ENCODE measurements around the gene SAMHD1. TPM values are rescaled to one million over a fixed set of nuclear protein-coding genes. Genes with fewer than 3 reads are reported as not detected.
A peak's percentile ranks its signal among the peaks of the same experiment; 100 is the strongest.

The SAMHD1 gene
- total and polyA plus RNA-seq, 8 donors = 38.7 to 151 (median 85.5) TPM

DNA sequence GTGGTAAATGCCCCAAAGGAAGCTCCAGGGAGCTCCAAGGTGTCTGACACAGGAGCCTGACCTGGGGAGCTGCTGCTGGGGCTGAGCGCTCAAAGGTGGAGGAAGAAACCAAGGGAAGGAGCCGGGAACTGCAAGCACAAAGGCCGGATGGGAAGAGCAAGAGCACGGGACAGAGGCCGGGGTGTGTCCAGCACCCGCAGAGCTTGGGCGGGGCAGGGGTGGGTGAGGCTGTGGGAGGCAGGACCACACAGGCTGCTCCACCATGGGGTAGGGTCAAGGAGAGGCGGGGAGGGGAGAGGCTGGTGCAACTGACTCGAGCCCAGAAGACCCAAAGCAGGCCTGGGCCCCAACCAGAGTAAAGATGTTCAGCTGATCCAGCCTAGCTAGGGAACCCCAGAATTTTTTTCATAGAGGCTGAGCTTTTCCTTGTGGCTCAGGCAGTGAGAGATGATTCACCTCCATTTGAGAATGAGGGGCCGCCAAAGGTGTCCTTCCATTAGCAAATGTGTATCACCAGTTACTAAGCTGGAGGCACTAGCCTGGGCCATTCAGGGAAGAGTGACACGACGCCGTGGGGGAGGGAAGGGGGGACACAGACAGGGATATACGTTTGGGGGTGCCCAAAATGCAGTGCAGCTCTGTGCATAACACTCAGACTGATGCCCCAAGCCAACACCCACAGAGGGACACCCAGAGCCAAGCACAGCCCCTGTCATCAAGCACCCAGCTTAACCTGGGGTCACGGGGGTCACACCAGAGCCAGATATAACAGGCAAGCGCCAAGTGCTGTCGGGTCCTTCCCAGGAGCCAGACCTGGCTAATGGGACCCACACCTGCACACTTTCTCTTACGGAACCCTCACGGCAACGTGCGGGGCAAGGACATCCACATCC lies 96.9 kb downstream of the SAMHD1 start:
- intact Hi-C loops (cut with DNase I; ENCODE audit: low total_unique reads) = no loop called here
- Histone ChIP-seq H3K4me1 (peaks cover 55 to 91% (median 71%) of the 10 kb centered on the region in 4 donors), H3K27ac (peak overlapping the region in 4 of 5 donors; percentile 67 to 92 (median 86)), H3K27me3 (no peaks in the 10 kb centered on the region), H3K36me3 (no peaks in the 10 kb centered on the region), H3K9me3 (no peaks in the 10 kb centered on the region), H3K4me3 (no peak overlapping the region)
- DNase-seq = peak in 1 of 2 donors; percentile 60
- TF ChIP-seq, protein P1, sequence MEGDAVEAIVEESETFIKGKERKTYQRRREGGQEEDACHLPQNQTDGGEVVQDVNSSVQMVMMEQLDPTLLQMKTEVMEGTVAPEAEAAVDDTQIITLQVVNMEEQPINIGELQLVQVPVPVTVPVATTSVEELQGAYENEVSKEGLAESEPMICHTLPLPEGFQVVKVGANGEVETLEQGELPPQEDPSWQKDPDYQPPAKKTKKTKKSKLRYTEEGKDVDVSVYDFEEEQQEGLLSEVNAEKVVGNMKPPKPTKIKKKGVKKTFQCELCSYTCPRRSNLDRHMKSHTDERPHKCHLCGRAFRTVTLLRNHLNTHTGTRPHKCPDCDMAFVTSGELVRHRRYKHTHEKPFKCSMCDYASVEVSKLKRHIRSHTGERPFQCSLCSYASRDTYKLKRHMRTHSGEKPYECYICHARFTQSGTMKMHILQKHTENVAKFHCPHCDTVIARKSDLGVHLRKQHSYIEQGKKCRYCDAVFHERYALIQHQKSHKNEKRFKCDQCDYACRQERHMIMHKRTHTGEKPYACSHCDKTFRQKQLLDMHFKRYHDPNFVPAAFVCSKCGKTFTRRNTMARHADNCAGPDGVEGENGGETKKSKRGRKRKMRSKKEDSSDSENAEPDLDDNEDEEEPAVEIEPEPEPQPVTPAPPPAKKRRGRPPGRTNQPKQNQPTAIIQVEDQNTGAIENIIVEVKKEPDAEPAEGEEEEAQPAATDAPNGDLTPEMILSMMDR (IDR thresholded peaks at IDR 0.05) = no peak
- TF ChIP-seq POLR2AphosphoS5 (IDR thresholded peaks at IDR 0.05) (no peak), EP300 (IDR thresholded peaks at IDR 0.05) (no peak), POLR2A (IDR thresholded peaks at IDR 0.05) (no peak)
- WGBS, 5 donors = 60 to 73% (median 66%) methylated on average over 21 of the region's 21 CpGs

DNA sequence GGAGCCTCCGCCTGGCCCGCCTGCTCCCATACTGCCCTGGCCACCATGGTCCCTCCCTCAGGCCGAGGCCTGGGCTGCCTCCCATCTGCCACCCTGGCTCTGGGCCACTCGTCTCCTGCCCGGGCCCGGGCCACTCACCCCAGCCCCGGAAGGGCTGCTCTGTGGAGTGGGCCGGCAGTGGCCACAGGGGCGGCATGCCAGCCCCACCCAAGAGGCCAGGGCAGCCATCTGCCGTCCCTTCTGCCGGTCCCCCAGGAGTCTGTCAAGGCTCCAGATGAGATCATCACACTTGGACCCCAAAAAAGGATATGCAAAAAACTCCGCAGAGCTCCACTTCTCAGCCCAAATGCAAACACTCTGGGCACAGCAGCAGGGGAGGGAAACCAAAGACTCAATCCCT lies 99.3 kb downstream of the SAMHD1 start:
- no peak for DNase-seq
- Histone ChIP-seq H3K27ac (peak overlapping the region; percentile 70 to 92 (median 85)), H3K4me1 (peaks cover 42 to 90% (median 74%) of the 10 kb centered on the region in 4 donors), H3K36me3 (no peaks in the 10 kb centered on the region), H3K9me3 (no peaks in the 10 kb centered on the region), H3K27me3 (no peaks in the 10 kb centered on the region), H3K4me3 (no peak overlapping the region)
- WGBS, 5 donors = 63 to 87% (median 70%) methylated on average over 6 to 12 of the region's 12 CpGs
- intact Hi-C loops (cut with DNase I; ENCODE audit: low total_unique reads) = no loop called here
- peak in 1 of 3 donors; percentile 10 for TF ChIP-seq POLR2AphosphoS5 (IDR thresholded peaks at IDR 0.05)
- TF ChIP-seq EP300 (IDR thresholded peaks at IDR 0.05) = no peak

DNA sequence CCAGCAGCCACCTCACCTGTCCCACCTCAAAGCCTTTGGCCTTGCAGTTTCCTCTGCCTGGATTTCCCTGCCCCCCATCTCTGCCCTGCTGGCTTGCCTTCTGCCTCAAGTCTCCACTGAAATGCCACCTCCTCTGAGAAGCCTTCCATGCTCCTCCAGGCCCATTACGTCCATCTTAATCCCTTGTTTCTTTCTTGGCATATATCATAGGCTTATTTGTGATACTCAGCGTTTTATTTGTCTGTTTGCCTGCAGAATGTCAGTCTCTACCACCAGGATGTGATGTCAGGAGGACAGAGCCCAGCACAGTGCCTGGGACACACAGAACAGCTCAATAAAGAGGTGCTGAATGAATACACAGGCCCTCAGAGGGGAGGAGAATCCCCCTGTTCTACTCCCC lies 100.0 kb downstream of the SAMHD1 start:
- intact Hi-C loops (cut with DNase I; ENCODE audit: low total_unique reads) = no loop called here
- Histone ChIP-seq H3K9me3 (no peaks in the 10 kb centered on the region), H3K4me1 (peaks cover 39 to 90% (median 72%) of the 10 kb centered on the region in 4 donors), H3K4me3 (no peak overlapping the region), H3K27ac (peak overlapping the region; percentile 70 to 92 (median 85)), H3K27me3 (no peaks in the 10 kb centered on the region), H3K36me3 (no peaks in the 10 kb centered on the region)
- TF ChIP-seq POLR2A (IDR thresholded peaks at IDR 0.05) (no peak), EP300 (IDR thresholded peaks at IDR 0.05) (no peak), POLR2AphosphoS5 (IDR thresholded peaks at IDR 0.05) (no peak)
- TF ChIP-seq, protein P1 (IDR thresholded peaks at IDR 0.05) = no peak
- no peak for DNase-seq
- 57 to 85% (median 74%) methylated on average over 2 of the region's 2 CpGs for WGBS, 5 donors

DNA sequence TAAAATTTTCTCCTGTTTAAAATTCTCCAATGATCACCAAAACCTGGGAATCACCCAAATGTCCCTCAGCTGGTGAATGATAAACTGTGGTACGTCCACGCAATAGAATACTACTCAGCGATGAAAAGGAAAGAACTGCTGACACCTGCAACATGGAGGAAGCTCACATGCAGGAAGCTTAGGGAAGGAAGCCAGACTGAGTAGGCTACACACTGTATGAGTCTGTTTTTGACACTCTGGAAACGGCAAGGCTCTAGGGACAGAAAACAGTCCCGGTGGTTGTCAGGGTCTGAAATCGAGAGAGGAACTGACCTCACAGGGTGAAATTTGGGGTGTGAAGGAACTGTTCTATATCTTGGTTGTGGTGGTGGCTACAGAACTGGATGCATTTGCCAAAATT lies 100.7 kb downstream of the SAMHD1 start:
- H3K36me3 ChIP-seq = no peaks in the 10 kb centered on the region
- WGBS, 5 donors = 90 to 94% (median 93%) methylated on average over 6 of the region's 6 CpGs
- TF ChIP-seq POLR2A (IDR thresholded peaks at IDR 0.05) (no peak), POLR2AphosphoS5 (IDR thresholded peaks at IDR 0.05) (no peak), EP300 (IDR thresholded peaks at IDR 0.05) (no peak)
- TF ChIP-seq, protein P1 (IDR thresholded peaks at IDR 0.05) = no peak
- H3K27ac ChIP-seq = peak overlapping the region in 1 of 5 donors; percentile 92
- no peak overlapping the region for H3K4me3 ChIP-seq
- no peaks in the 10 kb centered on the region for H3K27me3 ChIP-seq
- intact Hi-C loops (cut with DNase I; ENCODE audit: low total_unique reads) = no loop called here
- peak in 1 of 2 donors; percentile 6 for DNase-seq
- peaks cover 36 to 90% (median 72%) of the 10 kb centered on the region in 4 donors for H3K4me1 ChIP-seq
- H3K9me3 ChIP-seq = no peaks in the 10 kb centered on the region
